NCI-H2081 (cell line): ENCODE results near the gene ANKRD26.

Experiments used
- DNase-seq, 2 experiments: peaks; one replicate each; lab custom pipeline; 2025; lab: John Stamatoyannopoulos, UW

The ANKRD26 gene

GRCh38 chr10:27020243-27020642 is 80.1 kb downstream of the ANKRD26 start:
- DNase-seq: no peak

DNA sequence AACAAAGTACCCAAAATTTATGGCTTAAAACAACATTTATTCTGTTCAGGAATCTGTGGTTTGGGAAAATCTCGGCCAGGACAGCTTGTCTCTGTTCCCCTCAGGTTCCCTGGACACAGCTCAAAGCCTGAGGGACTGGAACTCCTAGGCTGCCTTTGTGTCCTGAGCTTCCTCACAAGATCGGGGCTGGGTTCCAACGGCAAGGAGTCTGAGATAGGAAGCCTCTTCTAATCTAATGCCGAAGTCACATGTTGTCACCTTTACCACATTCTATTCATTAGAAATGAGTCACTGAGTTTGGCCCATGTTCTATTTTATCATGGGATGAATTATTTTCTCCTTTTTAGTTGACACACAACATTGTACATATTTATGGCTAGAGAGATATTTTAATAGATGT is 80.5 kb downstream of the ANKRD26 start:
- no peak for DNase-seq

- no peak for DNase-seq
Observed at GRCh38 chr10:26997610-26998009, 102.7 kb downstream of the ANKRD26 start.

DNA sequence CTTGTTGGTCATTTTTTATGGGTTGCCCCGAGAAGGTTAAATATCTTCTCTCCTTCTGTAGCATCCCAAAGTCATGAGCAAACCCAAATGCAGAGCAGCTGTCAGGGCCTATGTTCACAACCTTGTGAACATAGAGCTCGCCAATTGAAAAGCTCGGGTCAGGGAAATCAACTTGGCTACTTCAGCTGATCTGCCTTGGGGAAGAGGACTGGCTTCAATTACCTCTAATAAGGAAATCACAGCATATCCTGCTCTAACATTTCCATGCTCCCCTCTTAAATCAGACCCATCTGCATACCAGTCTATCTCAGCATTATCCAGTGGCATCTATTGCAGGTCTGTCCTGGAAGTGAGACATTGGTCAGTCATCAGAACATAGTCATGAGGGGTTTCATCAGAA is 105.6 kb downstream of the ANKRD26 start:
- DNase-seq: no peak

- no peak for DNase-seq
Observed at GRCh38 chr10:26987851-26988250, 112.4 kb downstream of the ANKRD26 start.

- DNase-seq: no peak
Observed at GRCh38 chr10:26983156-26983555, 117.1 kb downstream of the ANKRD26 start.

DNA sequence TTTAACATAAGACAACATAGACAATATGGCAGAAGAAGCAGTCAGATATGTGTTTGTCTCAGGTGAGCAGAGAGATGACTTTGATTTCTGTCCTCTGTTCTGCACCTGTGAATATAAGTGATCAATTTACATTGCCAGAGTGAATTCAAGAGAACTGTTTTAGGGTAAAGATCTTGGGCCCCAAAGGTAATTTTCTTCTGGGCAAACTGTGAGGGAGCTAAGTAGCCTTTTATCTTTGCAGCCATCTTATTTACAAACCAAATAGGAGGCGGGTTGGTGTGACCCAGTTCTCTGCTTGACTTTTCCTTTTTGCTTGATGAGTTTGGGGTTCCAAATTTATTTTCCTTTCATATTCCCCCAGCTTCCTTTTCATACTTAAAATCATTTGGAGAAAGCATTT is 118.2 kb downstream of the ANKRD26 start:
- DNase-seq: no peak

DNA sequence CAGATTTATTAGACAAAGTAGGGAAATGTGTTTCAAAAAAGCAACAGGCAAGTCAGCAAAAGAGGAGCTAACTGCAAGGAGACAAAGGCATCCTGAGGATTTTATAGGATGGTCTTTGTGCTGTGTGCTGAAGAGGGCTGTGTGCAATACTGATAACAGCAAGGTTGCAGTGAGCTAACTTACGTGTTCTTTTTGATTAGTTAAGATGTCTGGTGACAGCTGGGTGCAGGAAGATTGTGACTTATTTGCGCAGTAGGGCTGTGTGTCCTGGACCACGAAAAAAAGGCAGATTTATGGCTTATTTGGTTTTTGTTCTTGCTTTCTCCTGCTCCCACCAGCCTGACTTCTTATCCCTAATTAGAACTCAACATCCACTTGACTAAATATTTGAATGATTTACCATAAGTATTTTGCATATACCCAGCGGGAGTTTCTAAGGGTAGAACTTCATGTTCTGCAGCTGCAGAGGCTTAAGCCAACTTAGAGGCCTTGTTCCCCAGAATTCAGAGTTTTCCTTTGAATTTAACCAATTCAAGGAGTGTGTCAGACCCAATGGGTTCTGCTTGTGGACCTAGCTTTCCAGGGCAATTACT is 119.0 kb downstream of the ANKRD26 start:
- DNase-seq: no peak

GRCh38 chr10:26978519-26978918 is 121.8 kb downstream of the ANKRD26 start:
- no peak for DNase-seq

DNA sequence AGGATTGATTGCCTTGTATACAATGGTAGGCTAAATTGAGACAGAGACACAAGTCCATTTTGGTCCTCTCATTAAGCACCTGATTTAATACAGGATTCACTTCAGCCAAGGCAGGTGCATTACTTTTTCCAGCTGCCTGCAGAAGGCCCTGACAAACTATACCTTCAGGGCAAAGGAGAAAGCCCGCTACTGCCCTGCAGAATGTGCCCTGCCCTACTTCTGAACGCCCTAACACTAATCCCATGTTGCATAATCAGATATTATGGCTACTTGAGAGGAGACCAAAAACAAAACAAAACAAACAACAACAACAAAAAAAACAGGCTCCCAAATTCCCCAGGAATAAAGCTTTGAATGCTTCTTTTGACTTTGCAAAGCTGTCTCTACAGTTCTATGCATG is 122.7 kb downstream of the ANKRD26 start:
- DNase-seq: peak in 1 of 2 experiments; percentile 26

DNA sequence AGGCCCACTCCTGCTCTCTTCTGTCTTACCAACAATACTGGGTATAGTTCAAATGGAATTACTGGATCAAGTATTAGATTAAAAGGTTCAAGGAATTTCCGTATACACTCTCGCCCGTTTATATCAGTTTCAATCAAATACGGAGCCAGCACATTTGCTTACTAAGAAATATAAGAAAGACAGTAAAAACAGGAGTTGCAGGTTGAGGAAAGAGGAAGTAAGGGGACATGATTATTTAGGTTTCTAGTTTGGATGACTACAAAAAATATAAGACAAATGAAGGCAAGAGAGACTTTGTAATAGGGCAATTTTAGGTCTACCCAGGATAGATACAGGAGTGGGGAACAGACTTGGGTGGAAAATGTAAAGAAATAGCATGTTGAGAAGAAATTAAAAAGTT is 129.6 kb downstream of the ANKRD26 start:
- DNase-seq: no peak

- DNase-seq: no peak
Observed at GRCh38 chr10:26969145-26969926, 131.0 kb downstream of the ANKRD26 start.

DNA sequence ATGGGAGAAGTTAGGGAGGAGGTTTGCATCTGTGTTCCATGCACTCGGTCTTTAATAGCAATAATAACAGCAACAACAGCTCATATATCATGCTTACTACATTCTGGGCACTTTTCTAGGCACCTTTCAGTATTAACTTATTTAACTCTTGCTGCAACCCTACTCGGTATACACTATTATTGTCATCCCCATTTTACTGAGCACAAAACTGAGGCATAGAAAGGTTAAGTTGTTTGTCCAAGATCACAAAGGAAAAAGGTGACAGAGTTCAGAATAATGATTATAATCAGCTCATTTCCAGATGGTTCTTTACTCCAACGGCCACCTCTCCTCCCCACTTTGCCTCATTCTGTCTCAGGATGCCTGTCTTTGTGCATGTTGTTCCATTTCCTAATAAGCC is 137.5 kb downstream of the ANKRD26 start:
- DNase-seq: no peak

DNA sequence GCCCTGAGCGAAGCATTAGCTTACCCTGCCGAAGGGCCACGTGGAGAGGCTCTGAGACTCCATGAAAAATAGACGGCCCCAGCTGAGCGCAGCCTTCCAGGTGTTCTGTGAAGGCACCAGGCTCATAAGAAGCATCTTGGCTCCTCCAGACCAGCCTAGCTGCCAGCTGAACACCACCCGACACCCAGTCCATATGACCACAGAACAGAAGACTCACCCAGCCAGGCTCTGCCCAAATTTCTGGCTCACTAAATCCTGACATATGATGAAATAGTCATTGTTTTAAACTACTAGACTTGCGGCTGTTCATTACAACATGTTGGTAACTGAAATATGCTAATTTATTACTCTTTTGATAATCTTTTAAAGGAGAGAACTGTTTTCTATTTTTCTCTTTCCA is 140.0 kb downstream of the ANKRD26 start:
- no peak for DNase-seq

GRCh38 chr10:26959841-26960240 is 140.5 kb downstream of the ANKRD26 start:
- no peak for DNase-seq
